C4-2B (cell line): ENCODE measurements around the gene GCK.

ENCODE experiments used
- ZFX ChIP-seq: fragments of 450-650 bp; IDR thresholded peaks from 2 replicates; pipeline ENCODE4 v1.6.1; 2017
- TF ChIP-seq, protein P1 (sequence below): fragments of 450-650 bp; conservative IDR thresholded peaks from 2 replicates; pipeline ENCODE4 v1.5.1; 2017; ENCODE audit warnings: mild to moderate bottlenecking

DNA sequence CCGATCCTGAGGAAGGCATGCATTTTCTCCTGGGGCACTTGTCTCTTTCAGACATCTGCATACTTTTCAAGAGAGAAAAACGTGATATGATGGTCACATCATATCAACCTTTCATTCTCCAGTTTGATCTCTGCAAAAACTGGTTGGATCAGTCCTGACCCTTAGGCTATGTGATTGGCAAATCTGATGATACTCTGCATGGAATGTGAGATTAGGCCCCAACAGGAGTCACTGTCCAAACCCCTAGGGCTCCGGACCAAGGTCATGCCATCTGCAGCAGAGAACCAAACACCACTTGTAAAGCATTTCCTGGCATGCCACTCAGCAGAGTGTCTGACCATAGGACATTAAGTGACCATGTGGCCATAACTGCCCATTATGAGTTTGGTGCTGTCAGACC lies 8.6 kb downstream of the GCK start:
- TF ChIP-seq, protein P1, sequence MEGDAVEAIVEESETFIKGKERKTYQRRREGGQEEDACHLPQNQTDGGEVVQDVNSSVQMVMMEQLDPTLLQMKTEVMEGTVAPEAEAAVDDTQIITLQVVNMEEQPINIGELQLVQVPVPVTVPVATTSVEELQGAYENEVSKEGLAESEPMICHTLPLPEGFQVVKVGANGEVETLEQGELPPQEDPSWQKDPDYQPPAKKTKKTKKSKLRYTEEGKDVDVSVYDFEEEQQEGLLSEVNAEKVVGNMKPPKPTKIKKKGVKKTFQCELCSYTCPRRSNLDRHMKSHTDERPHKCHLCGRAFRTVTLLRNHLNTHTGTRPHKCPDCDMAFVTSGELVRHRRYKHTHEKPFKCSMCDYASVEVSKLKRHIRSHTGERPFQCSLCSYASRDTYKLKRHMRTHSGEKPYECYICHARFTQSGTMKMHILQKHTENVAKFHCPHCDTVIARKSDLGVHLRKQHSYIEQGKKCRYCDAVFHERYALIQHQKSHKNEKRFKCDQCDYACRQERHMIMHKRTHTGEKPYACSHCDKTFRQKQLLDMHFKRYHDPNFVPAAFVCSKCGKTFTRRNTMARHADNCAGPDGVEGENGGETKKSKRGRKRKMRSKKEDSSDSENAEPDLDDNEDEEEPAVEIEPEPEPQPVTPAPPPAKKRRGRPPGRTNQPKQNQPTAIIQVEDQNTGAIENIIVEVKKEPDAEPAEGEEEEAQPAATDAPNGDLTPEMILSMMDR, result no peak
- TF ChIP-seq ZFX, result no peak
